Stimulated activated CD8-positive, alpha-beta memory T cell treated with anti-CD3 and anti-CD28 coated beads, Interleukin-12 subunit alpha, Interleukin-12 subunit beta, amount 100 ng/mL, for 4 hours (primary cell): ENCODE measurements around the gene SNPH.

Experiments
- DNase-seq: peaks from one replicate; pipeline ENCODE4 v3.0.0-alpha.2; 2020; ENCODE audit warnings: low read depth

The SNPH gene

GRCh38 chr20:1324598-1325172 lies 58.6 kb downstream of the SNPH start:
- DNase-seq = peak; percentile 36

- DNase-seq = peak; percentile 98
These were observed 59.3 kb downstream of the SNPH start for GRCh38 chr20:1325173-1326030.

GRCh38 chr20:1326031-1326930 lies 60.2 kb downstream of the SNPH start:
- DNase-seq = no peak

GRCh38 chr20:1327241-1327653 lies 61.2 kb downstream of the SNPH start:
- no peak for DNase-seq

GRCh38 chr20:1327827-1328679 lies 62.0 kb downstream of the SNPH start:
- DNase-seq = no peak

GRCh38 chr20:1328680-1329330 lies 62.7 kb downstream of the SNPH start, which contains the start of gene SDCBP2:
Gene SDCBP2 (minus strand): TSS chr20:1329139. CDS start chr20:1320416, 8,723 bp downstream.
- no peak for DNase-seq

- no peak for DNase-seq
These were observed 64.2 kb downstream of the SNPH start for GRCh38 chr20:1330075-1330830.

GRCh38 chr20:1331101-1331500 lies 65.0 kb downstream of the SNPH start:
- DNase-seq = no peak

GRCh38 chr20:1331801-1332453 lies 65.8 kb downstream of the SNPH start:
- no peak for DNase-seq

- DNase-seq = no peak
These were observed 66.7 kb downstream of the SNPH start for GRCh38 chr20:1332749-1333300.

GRCh38 chr20:1333462-1334369 lies 67.6 kb downstream of the SNPH start:
- no peak for DNase-seq

- no peak for DNase-seq
These were observed 68.3 kb downstream of the SNPH start for GRCh38 chr20:1334370-1334731.

- no peak for DNase-seq
These were observed 68.7 kb downstream of the SNPH start for GRCh38 chr20:1334761-1335160.

- DNase-seq = no peak
These were observed 70.0 kb downstream of the SNPH start for GRCh38 chr20:1335961-1336698.

GRCh38 chr20:1336699-1337367 lies 70.7 kb downstream of the SNPH start:
- DNase-seq = no peak

GRCh38 chr20:1337441-1337840 lies 71.3 kb downstream of the SNPH start:
- no peak for DNase-seq

GRCh38 chr20:1338096-1338495 lies 72.0 kb downstream of the SNPH start:
- no peak for DNase-seq
